ENCODE results near the gene ITPR2. TPM values are rescaled to one million over a fixed set of nuclear protein-coding genes. Genes with fewer than 3 reads are reported as not detected.

Gene ITPR2
- total RNA-seq, 1 donor = 19.2 TPM

GRCh38 chr12:26828280-26829073, 4.5 kb downstream of the ITPR2 start:
- DNase-seq (ENCODE audit: insufficient read length, low spot score, missing footprints) = no peak
- TF ChIP-seq CTCF (IDR thresholded peaks at IDR 0.05; ENCODE audit: extremely low read depth, low read depth, low read length) = no peak
- no peaks in the 10 kb centered on the region for H3K27me3 ChIP-seq (ENCODE audit: insufficient read depth, low read length)
- peaks cover 2% of the 10 kb centered on the region for H3K4me1 ChIP-seq (ENCODE audit: insufficient read depth, low read length)
- no peaks in the 10 kb centered on the region for H3K9me3 ChIP-seq (ENCODE audit: low read depth, low read length)
- H3K79me2 ChIP-seq (ENCODE audit: insufficient read depth, low read length) = peaks cover 30% of the 10 kb centered on the region
- H3K4me2 ChIP-seq (ENCODE audit: insufficient read depth, low read length) = no peak overlapping the region
- no peaks in the 10 kb centered on the region for H3K36me3 ChIP-seq (ENCODE audit: insufficient read depth, low read length)
- peaks cover 2% of the 10 kb centered on the region for H4K20me1 ChIP-seq (ENCODE audit: insufficient read depth, low read length)
- no peak overlapping the region for H3K27ac ChIP-seq (ENCODE audit: low read depth, low read length)
- H3K4me3 ChIP-seq (ENCODE audit: insufficient read depth, low read length) = no peak overlapping the region
- no peak overlapping the region for H2AFZ ChIP-seq (ENCODE audit: low read length)

- H2AFZ ChIP-seq (ENCODE audit: low read length) = no peak overlapping the region
- H3K27ac ChIP-seq (ENCODE audit: low read depth, low read length) = no peak overlapping the region
- H3K27me3 ChIP-seq (ENCODE audit: insufficient read depth, low read length) = no peaks in the 10 kb centered on the region
- H3K4me2 ChIP-seq (ENCODE audit: insufficient read depth, low read length) = no peak overlapping the region
- H4K20me1 ChIP-seq (ENCODE audit: insufficient read depth, low read length) = peaks cover 2% of the 10 kb centered on the region
- H3K4me3 ChIP-seq (ENCODE audit: insufficient read depth, low read length) = no peak overlapping the region
- H3K36me3 ChIP-seq (ENCODE audit: insufficient read depth, low read length) = no peaks in the 10 kb centered on the region
- TF ChIP-seq CTCF (IDR thresholded peaks at IDR 0.05; ENCODE audit: extremely low read depth, low read depth, low read length) = no peak
- no peak for DNase-seq (ENCODE audit: insufficient read length, low spot score, missing footprints)
- H3K9me3 ChIP-seq (ENCODE audit: low read depth, low read length) = no peaks in the 10 kb centered on the region
- H3K79me2 ChIP-seq (ENCODE audit: insufficient read depth, low read length) = peaks cover 30% of the 10 kb centered on the region
- H3K4me1 ChIP-seq (ENCODE audit: insufficient read depth, low read length) = peaks cover 8% of the 10 kb centered on the region
Observed at GRCh38 chr12:26826437-26826836, 6.6 kb downstream of the ITPR2 start.

- H3K4me1 ChIP-seq (ENCODE audit: insufficient read depth, low read length) = peaks cover 13% of the 10 kb centered on the region
- TF ChIP-seq CTCF (IDR thresholded peaks at IDR 0.05; ENCODE audit: extremely low read depth, low read depth, low read length) = no peak
- peaks cover 21% of the 10 kb centered on the region for H3K79me2 ChIP-seq (ENCODE audit: insufficient read depth, low read length)
- DNase-seq (ENCODE audit: insufficient read length, low spot score, missing footprints) = no peak
- H3K27ac ChIP-seq (ENCODE audit: low read depth, low read length) = no peak overlapping the region
- H3K36me3 ChIP-seq (ENCODE audit: insufficient read depth, low read length) = no peaks in the 10 kb centered on the region
- no peaks in the 10 kb centered on the region for H3K9me3 ChIP-seq (ENCODE audit: low read depth, low read length)
- peaks cover 2% of the 10 kb centered on the region for H4K20me1 ChIP-seq (ENCODE audit: insufficient read depth, low read length)
- H3K27me3 ChIP-seq (ENCODE audit: insufficient read depth, low read length) = no peaks in the 10 kb centered on the region
- no peak overlapping the region for H3K4me3 ChIP-seq (ENCODE audit: insufficient read depth, low read length)
- no peak overlapping the region for H3K4me2 ChIP-seq (ENCODE audit: insufficient read depth, low read length)
- no peak overlapping the region for H2AFZ ChIP-seq (ENCODE audit: low read length)
Observed at GRCh38 chr12:26825459-26826016, 7.5 kb downstream of the ITPR2 start.

GRCh38 chr12:26823390-26823789, 9.6 kb downstream of the ITPR2 start:
- DNase-seq (ENCODE audit: insufficient read length, low spot score, missing footprints) = no peak
- no peak overlapping the region for H3K4me2 ChIP-seq (ENCODE audit: insufficient read depth, low read length)
- TF ChIP-seq CTCF (IDR thresholded peaks at IDR 0.05; ENCODE audit: extremely low read depth, low read depth, low read length) = no peak
- no peaks in the 10 kb centered on the region for H3K36me3 ChIP-seq (ENCODE audit: insufficient read depth, low read length)
- H3K79me2 ChIP-seq (ENCODE audit: insufficient read depth, low read length) = peaks cover 11% of the 10 kb centered on the region
- H3K9me3 ChIP-seq (ENCODE audit: low read depth, low read length) = no peaks in the 10 kb centered on the region
- no peaks in the 10 kb centered on the region for H3K27me3 ChIP-seq (ENCODE audit: insufficient read depth, low read length)
- H2AFZ ChIP-seq (ENCODE audit: low read length) = no peak overlapping the region
- no peak overlapping the region for H3K27ac ChIP-seq (ENCODE audit: low read depth, low read length)
- no peak overlapping the region for H3K4me3 ChIP-seq (ENCODE audit: insufficient read depth, low read length)
- peaks cover 2% of the 10 kb centered on the region for H4K20me1 ChIP-seq (ENCODE audit: insufficient read depth, low read length)
- peaks cover 13% of the 10 kb centered on the region for H3K4me1 ChIP-seq (ENCODE audit: insufficient read depth, low read length)
